Gastrocnemius medialis (tissue), 4 donors: ENCODE data around the gene PYGO1. TPM values are rescaled to one million over a fixed set of nuclear protein-coding genes. Genes with fewer than 3 reads are reported as not detected.

Source experiments
- ATAC-seq, 2 donors: fragments of 150-250 bp; one replicate each; pipeline ENCODE4 v1.9.1; 2016
- DNase-seq, 2 donors: peaks; one replicate each; pipeline ENCODE4 v3.0.0-alpha.2; 2019
- H3K27ac ChIP-seq, 4 donors: fragments of 200-600 bp; sonication (generic); 1 replicate in 1 of 4; 2 replicates in 3 of 4; pipeline ENCODE4 v1.5.1; 2016 to 2018; ENCODE audit warnings: mild to moderate bottlenecking in 2 of 4, moderate library complexity in 1 of 4
- H3K27me3 ChIP-seq, 3 donors: fragments of 200-600 bp; sonication (generic) in 2 of 3; 1 replicate in 1 of 3; 2 replicates in 2 of 3; pipeline versions ENCODE4 v1.5.1 to v1.6.0; 2016 to 2019; ENCODE audit warnings: mild to moderate bottlenecking in 1 of 3, moderate library complexity in 1 of 3
- H3K36me3 ChIP-seq, 2 donors: fragments of 200-600 bp; sonication (generic) in 1 of 2; one replicate each; pipeline ENCODE4 v1.5.1; 2017 to 2018
- H3K4me1 ChIP-seq, 2 donors: fragments of 200-600 bp; sonication (generic) in 1 of 2; one replicate each; pipeline ENCODE4 v1.5.1; 2016 to 2017; ENCODE audit warnings: mild to moderate bottlenecking in 2 of 2
- H3K4me3 ChIP-seq, 4 donors: fragments of 200-600 bp; sonication (generic) in 3 of 4; 1 replicate in 1 of 4; 2 replicates in 3 of 4; pipeline ENCODE4 v1.5.1; 2016 to 2019; ENCODE audit warnings: mild to moderate bottlenecking in 2 of 4
- H3K9me3 ChIP-seq, 3 donors: fragments of 200-600 bp; sonication (generic) in 2 of 3; 1 replicate in 1 of 3; 2 replicates in 2 of 3; pipeline ENCODE4 v1.5.1; 2016 to 2019
- POLR2A ChIP-seq, 2 donors: fragments of 450-650 bp; IDR thresholded peaks; one replicate each; pipeline ENCODE4 v1.6.1; 2017; ENCODE audit warnings: antibody characterized with exemption in 2 of 2, mild to moderate bottlenecking in 2 of 2, moderate library complexity in 2 of 2
- in situ Hi-C, 4 donors: fragments of 200-750 bp; cut with MboI; loops; one replicate each; pipeline versions ENCODE4 v1.15.0 to v1.8.0; 2017; ENCODE audit warnings: low sequenced_read_pairs in 4 of 4
- intact Hi-C: fragments of 100-400 bp; cut with DNase I; formaldehyde crosslinking; loops from one replicate; pipeline ENCODE4 v1.15.1; 2023; ENCODE audit warnings: low total_unique reads
- total RNA-seq, 4 donors: library from RNA; depleted of rRNA; stranded (reverse); fragments of >200 nt; gene quantifications; one replicate each; pipeline versions ENCODE4 v1.1.0 to v1.2.3, GENCODE V29; 2016
- TF ChIP-seq, protein P1 (sequence below), 5 experiments: fragments of 450-650 bp in 3 of 5; fragments of 200-600 bp in 2 of 5; sonication (generic) in 2 of 5; IDR thresholded peaks in 4 of 5; conservative IDR thresholded peaks in 1 of 5; 1 replicate in 4 of 5; 2 replicates in 1 of 5; pipeline ENCODE4 v1.5.1; 2016 to 2019; ENCODE audit warnings: antibody characterized with exemption in 5 of 5, mild to moderate bottlenecking in 3 of 5, moderate library complexity in 3 of 5

PYGO1 gene
- total RNA-seq, 4 donors from 2014 or later = 26.7 to 39.1 (median 32.3) TPM

DNA sequence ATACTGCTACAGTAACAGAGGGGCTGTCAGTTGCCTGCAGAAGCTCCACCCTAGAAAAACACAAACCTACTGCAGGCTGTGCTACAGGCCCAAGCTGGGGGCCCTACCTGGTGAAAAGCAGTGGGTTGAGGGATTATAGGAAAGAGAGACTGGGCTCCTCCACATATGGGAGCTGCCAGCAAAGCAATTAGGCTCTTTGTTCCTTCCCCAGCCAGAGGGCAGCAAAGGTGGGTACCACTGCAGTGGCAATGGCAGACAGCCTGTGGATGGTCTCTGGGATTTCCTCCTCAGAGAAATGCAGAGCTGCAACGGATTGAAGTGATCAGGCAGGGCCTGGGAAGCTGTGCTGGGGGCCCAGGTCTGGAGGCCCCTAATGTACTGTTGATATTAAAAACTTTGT, 61.0 kb downstream of the PYGO1 start:
- Histone ChIP-seq H3K36me3 (no peaks in the 10 kb centered on the region), H3K4me3 (no peak overlapping the region), H3K27ac (no peak overlapping the region), H3K27me3 (no peaks in the 10 kb centered on the region), H3K9me3 (no peaks in the 10 kb centered on the region), H3K4me1 (peaks cover 0 to 9% of the 10 kb centered on the region in 2 donors)
- intact Hi-C loops (loop anchor here (5.0 to 10.0 kb wide), 2 partner anchors 65 to 338 kb away; no protein-coding TSS in a partner anchor), in situ Hi-C loops (loop anchor here in 3 of 4 donors (5.0 to 10.0 kb wide), 2 partner anchors 115 to 118 kb away; no protein-coding TSS in a partner anchor)
- DNase-seq (no peak), ATAC-seq (no peak)
- TF ChIP-seq, protein P1, sequence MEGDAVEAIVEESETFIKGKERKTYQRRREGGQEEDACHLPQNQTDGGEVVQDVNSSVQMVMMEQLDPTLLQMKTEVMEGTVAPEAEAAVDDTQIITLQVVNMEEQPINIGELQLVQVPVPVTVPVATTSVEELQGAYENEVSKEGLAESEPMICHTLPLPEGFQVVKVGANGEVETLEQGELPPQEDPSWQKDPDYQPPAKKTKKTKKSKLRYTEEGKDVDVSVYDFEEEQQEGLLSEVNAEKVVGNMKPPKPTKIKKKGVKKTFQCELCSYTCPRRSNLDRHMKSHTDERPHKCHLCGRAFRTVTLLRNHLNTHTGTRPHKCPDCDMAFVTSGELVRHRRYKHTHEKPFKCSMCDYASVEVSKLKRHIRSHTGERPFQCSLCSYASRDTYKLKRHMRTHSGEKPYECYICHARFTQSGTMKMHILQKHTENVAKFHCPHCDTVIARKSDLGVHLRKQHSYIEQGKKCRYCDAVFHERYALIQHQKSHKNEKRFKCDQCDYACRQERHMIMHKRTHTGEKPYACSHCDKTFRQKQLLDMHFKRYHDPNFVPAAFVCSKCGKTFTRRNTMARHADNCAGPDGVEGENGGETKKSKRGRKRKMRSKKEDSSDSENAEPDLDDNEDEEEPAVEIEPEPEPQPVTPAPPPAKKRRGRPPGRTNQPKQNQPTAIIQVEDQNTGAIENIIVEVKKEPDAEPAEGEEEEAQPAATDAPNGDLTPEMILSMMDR (IDR thresholded peaks at IDR 0.05 in 4 of 5, conservative IDR thresholded peaks at IDR 0.05 in 1 of 5) = no peak
- no peak for TF ChIP-seq POLR2A (IDR thresholded peaks at IDR 0.05)

DNA sequence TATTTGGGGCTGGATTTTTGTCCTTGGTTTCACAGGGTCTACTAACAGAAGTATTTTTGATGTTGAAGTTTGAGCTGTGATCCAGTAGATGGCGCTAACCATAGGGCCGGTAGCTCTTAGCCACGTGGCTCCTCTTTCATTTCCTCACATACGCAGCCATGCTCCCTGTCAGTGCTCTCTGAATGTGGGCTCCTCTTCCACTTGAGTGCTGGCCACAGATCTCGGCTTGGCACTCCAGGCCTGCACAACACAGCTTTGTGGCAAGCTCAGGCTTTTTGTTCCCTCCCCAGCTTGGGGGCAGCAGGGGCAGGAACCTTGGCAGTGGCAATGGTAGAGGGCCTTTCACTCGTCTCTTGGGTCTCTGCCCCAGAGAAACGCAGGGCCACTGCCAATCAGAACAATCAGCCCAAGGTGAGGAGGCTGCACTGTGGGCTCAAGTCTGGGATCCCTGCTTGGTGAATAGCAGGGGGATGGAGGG, 61.5 kb downstream of the PYGO1 start:
- peak in 1 of 2 donors; percentile 31 for DNase-seq
- in situ Hi-C loops (loop anchor here in 3 of 4 donors (5.0 to 10.0 kb wide), 2 partner anchors 116 to 118 kb away; no protein-coding TSS in a partner anchor), intact Hi-C loops (loop anchor here (1.0 to 10.0 kb wide), 3 partner anchors 66 to 338 kb away; no protein-coding TSS in a partner anchor)
- TF ChIP-seq POLR2A (IDR thresholded peaks at IDR 0.05) = no peak
- TF ChIP-seq, protein P1 (IDR thresholded peaks at IDR 0.05 in 4 of 5, conservative IDR thresholded peaks at IDR 0.05 in 1 of 5) = peak; percentile 50 to 67 (median 61)
- Histone ChIP-seq H3K4me1 (peaks cover 0 to 9% of the 10 kb centered on the region in 2 donors), H3K36me3 (no peaks in the 10 kb centered on the region), H3K27me3 (no peaks in the 10 kb centered on the region), H3K4me3 (no peak overlapping the region), H3K9me3 (no peaks in the 10 kb centered on the region), H3K27ac (no peak overlapping the region)
- ATAC-seq = peak; percentile 78 to 79

DNA sequence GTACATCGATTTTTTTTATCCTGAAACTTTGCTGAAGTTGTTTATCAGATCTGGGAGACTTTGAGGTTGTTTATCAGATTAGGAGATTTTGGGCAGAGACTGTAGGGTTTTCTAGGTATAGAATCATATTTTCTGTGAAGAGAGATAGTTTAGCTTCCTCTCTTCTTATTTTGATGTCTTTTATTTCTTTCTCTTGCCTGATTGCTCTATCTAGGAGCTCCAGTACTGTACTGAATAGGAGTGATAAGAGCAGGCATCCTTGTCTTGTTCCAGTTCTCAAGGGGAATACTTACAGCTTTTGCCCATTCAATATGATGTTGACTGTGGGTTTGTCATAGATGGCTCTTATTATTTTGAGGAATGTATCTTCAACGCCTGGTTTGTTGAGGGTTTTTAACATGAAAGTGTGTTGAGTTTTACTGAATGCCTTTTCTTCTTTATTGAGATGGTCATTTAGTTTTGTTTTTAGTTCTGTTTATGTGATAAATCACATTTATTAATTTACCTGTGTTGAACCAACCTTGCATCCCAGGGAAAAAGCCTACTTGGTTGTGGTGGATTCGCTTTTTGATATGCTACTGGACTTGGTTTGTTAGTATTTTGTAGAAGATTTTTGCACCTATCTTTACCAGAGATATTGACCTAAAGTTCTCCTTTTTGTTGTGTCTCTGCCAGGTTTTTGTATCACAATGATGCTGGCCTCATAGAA, 65.2 kb downstream of the PYGO1 start:
- Histone ChIP-seq H3K36me3 (no peaks in the 10 kb centered on the region), H3K4me1 (no peaks in the 10 kb centered on the region), H3K9me3 (no peaks in the 10 kb centered on the region), H3K4me3 (no peak overlapping the region), H3K27me3 (no peaks in the 10 kb centered on the region), H3K27ac (no peak overlapping the region)
- no peak for ATAC-seq
- intact Hi-C loops = loop anchor here (10.0 kb wide), 1 partner anchor 342 kb away; no protein-coding TSS in a partner anchor
- TF ChIP-seq, protein P1 (IDR thresholded peaks at IDR 0.05 in 4 of 5, conservative IDR thresholded peaks at IDR 0.05 in 1 of 5) = no peak
- TF ChIP-seq POLR2A (IDR thresholded peaks at IDR 0.05) = no peak
- no peak for DNase-seq
- in situ Hi-C loops = loop anchor here in 3 of 4 donors (5.0 to 10.0 kb wide), 2 partner anchors 114 to 122 kb away; no protein-coding TSS in a partner anchor

DNA sequence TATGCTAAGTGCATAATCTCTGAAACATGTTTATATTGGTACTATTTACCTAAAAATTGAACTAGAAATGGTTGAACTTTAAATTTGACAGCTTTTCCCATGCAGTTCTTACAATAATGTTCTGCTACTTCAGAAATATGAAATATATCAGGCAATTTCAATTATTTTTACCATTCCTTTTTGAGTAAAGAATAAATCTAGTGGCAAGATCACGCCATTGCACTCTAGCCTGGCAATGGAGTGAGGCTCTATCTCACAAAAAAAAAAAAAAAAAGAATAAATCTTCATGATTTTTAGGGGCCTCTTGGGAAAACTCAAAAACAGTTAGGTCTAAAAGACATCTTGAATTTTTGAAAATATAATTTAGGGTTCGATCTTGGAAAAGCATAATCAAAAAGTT, 69.5 kb downstream of the PYGO1 start:
- Histone ChIP-seq H3K9me3 (no peaks in the 10 kb centered on the region), H3K4me1 (no peaks in the 10 kb centered on the region), H3K27me3 (no peaks in the 10 kb centered on the region), H3K4me3 (no peak overlapping the region), H3K36me3 (no peaks in the 10 kb centered on the region), H3K27ac (no peak overlapping the region)
- DNase-seq (no peak), ATAC-seq (no peak)
- TF ChIP-seq POLR2A (IDR thresholded peaks at IDR 0.05) = no peak
- TF ChIP-seq, protein P1 (IDR thresholded peaks at IDR 0.05 in 4 of 5, conservative IDR thresholded peaks at IDR 0.05 in 1 of 5) = no peak
- in situ Hi-C loops = no loop called here
- intact Hi-C loops = no loop called here
